Body of pancreas (tissue), 4 donors: Measurements from ENCODE around the gene PASK. TPM values are rescaled to one million over a fixed set of nuclear protein-coding genes. Genes with fewer than 3 reads are reported as not detected.
"Not testable (repeated sequence)": the region's sequence is repeated elsewhere in the genome, so short reads cannot be mapped to it uniquely, and the experiment has no call there.

Source experiments
- ATAC-seq: fragments of 150-250 bp; one replicate; pipeline ENCODE4 v1.9.1; 2016
- DNase-seq, 4 donors: peaks; one replicate each; pipeline ENCODE4 v3.0.0-alpha.2; 2019
- H3K27ac ChIP-seq, 4 donors: fragments of 200-600 bp; sonication (generic); 1 replicate in 3 of 4; 2 replicates in 1 of 4; pipeline versions ENCODE4 v1.5.1 to v1.6.1; 2016 to 2019; ENCODE audit warnings: mild to moderate bottlenecking in 1 of 4, mixed read lengths in 1 of 4, moderate library complexity in 1 of 4
- H3K27me3 ChIP-seq, 2 donors: fragments of 200-600 bp; sonication (generic); one replicate each; pipeline ENCODE4 v1.6.0; 2016; ENCODE audit warnings: mild to moderate bottlenecking in 1 of 2
- H3K36me3 ChIP-seq, 2 donors: fragments of 200-600 bp; sonication (generic); replicated peaks in 1 of 2; 2 replicates each; pipeline ENCODE4 v1.5.1; 2016; ENCODE audit warnings: low read depth in 2 of 2; ENCODE audit not compliant: insufficient read depth in 1 of 2
- H3K4me1 ChIP-seq: fragments of 200-600 bp; sonication (generic); one replicate; pipeline ENCODE4 v1.6.0; 2016
- H3K4me3 ChIP-seq, 2 donors: fragments of 200-600 bp; sonication (generic); 1 replicate in 1 of 2; 2 replicates in 1 of 2; pipeline ENCODE4 v1.5.1; 2016 to 2019
- H3K9me3 ChIP-seq, 3 donors: fragments of 200-600 bp; sonication (generic); 1 replicate in 2 of 3; 2 replicates in 1 of 3; pipeline ENCODE4 v1.5.1; 2016
- POLR2A ChIP-seq, 3 donors: fragments of 450-650 bp; IDR thresholded peaks; one replicate each; pipeline ENCODE4 v1.6.1; 2016; ENCODE audit warnings: antibody characterized with exemption in 3 of 3, mild to moderate bottlenecking in 2 of 3
- WGBS, 2 donors: methylation state at CpG; one replicate each; pipeline ENCODE4 v1.1.5; 2017; 5-methylcytosine and 5-hydroxymethylcytosine counted together
- intact Hi-C: fragments of 100-400 bp; cut with DNase I; formaldehyde crosslinking; loops from one replicate; pipeline ENCODE4 v1.15.1; 2023
- total RNA-seq, 2 donors: library from RNA; depleted of rRNA; stranded (reverse); fragments of >200 nt; gene quantifications; one replicate each; pipeline ENCODE4 v1.1.0, GENCODE V29; 2016
- TF ChIP-seq, protein P1 (sequence below), 7 experiments: fragments of 450-650 bp in 4 of 7; fragments of 200-600 bp in 3 of 7; sonication (generic) in 3 of 7; IDR thresholded peaks; one replicate each; pipeline ENCODE4 v1.5.1; 2016 to 2019; ENCODE audit warnings: antibody characterized with exemption in 7 of 7

Gene PASK
- total RNA-seq = 10 to 100 TPM in 1 of 2 donors, 1 to 10 TPM in 1; 7.5 to 15.8 TPM

DNA sequence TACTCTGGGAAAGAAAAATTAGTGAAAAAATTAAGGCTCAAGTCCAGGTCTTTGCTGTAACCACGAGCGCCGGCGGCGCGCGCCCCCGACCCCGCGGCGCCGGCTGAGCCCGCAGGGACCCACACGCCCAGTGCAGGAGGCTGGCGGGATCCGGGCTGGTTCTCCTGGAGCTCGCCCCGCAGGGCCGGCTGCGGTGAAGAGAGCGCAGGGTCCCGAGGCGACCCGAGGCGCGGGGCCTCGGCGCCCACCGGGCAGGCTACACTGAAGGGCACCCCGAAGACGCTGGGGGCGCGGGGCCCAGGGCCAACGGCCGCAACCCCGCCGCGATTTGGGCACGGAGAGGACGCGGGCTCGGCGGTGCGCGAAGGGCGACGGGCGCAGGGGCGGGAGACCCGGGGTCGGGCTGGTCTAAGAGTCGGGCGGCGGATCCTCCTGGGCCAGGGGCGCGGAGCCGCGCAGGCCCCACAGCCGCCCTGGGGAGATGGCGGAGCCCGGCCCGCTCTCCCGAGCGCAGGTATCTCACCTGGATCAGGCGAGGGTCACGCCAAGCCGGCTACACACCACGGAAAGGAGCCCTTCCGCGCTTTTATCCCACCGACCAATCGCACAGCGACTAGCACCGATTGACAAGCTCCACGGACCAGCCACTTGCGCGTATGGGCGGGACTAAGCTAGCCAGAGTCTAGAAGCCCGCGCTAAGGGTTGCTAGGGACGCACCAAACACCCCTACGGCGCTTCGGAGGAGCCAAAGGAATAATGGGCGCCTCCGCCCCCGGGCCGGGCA, at the start of gene PASK:
PASK (minus strand) TSS at position 582 of the 784 bp plus-strand sequence. CDS start 6,440 bp downstream, outside the sequence.
- intact Hi-C loops = no loop called here
- H3K4me3 ChIP-seq = peak within 1 kb of the TSS; percentile 91 to 100
- peak within 1 kb of the TSS; percentile 3 to 81 (median 62) for H3K27ac ChIP-seq
- 0% methylated on average over 2 to 86 of the region's 88 CpGs for WGBS, 2 donors
- ATAC-seq = peak; percentile 93
- peaks cover 21% of the 10 kb centered on the region for H3K4me1 ChIP-seq
- TF ChIP-seq, protein P1, sequence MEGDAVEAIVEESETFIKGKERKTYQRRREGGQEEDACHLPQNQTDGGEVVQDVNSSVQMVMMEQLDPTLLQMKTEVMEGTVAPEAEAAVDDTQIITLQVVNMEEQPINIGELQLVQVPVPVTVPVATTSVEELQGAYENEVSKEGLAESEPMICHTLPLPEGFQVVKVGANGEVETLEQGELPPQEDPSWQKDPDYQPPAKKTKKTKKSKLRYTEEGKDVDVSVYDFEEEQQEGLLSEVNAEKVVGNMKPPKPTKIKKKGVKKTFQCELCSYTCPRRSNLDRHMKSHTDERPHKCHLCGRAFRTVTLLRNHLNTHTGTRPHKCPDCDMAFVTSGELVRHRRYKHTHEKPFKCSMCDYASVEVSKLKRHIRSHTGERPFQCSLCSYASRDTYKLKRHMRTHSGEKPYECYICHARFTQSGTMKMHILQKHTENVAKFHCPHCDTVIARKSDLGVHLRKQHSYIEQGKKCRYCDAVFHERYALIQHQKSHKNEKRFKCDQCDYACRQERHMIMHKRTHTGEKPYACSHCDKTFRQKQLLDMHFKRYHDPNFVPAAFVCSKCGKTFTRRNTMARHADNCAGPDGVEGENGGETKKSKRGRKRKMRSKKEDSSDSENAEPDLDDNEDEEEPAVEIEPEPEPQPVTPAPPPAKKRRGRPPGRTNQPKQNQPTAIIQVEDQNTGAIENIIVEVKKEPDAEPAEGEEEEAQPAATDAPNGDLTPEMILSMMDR (IDR thresholded peaks at IDR 0.05) = no peak
- TF ChIP-seq POLR2A (IDR thresholded peaks at IDR 0.05) = peak in 2 of 3 donors; percentile 22 to 24
- DNase-seq = peak; percentile 96 to 98 (median 96)
- H3K9me3 ChIP-seq = no peaks in the 10 kb centered on the region
- no peaks in the 10 kb centered on the region for H3K36me3 ChIP-seq
- no peaks in the 10 kb centered on the region for H3K27me3 ChIP-seq

DNA sequence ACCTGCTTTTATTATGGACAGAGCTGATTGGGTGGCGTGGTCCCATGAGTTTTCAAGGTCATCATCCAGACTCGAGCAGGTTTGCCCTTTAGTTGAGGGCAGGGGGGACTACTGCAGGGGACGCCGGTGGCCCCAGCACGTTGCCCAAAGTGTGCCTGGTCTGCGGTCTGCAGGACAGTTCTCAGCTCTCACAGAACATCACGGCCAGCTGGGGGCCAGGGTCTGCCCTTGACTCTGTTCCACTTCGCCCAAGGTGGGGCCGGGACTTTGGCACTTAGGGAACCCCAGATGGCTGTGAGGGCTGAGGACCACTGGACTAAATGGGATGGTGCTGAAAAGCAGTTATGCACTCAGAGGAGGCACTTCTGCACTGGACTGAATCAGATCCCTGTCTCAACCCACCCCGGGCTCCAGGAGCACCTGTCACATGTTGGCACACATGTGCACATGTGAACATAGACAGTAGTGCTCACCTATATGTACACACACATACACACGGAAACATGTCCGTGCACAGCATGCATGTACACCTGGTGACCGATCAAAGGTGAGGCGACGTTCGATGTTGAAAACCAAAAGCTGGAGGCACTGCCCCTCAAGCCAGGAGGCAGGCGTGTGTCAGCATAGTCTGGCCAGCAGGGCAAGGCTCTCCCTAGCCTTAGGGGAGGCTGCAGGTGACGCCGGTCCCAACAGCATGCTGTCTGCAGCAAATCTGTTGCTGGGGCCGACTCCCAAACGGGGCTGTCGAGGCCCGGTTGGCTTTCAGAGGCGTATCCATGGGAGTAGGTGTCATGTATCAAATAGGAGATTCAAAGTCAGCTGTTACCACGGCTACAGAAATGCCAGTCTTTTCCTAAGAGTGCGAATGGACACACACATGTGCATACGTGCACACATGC, 49.4 kb upstream of the PASK start:
- Histone ChIP-seq H3K4me3 (no peak overlapping the region), H3K27ac (no peak overlapping the region), H3K4me1 (no peaks in the 10 kb centered on the region), H3K9me3 (no peaks in the 10 kb centered on the region), H3K36me3 (no peaks in the 10 kb centered on the region), H3K27me3 (no peaks in the 10 kb centered on the region)
- ATAC-seq = no peak
- intact Hi-C loops = no loop called here
- DNase-seq = no peak
- 64 to 73% methylated on average over 17 to 27 of the region's 27 CpGs for WGBS, 2 donors
- TF ChIP-seq, protein P1 (IDR thresholded peaks at IDR 0.05) = no peak
- TF ChIP-seq POLR2A (IDR thresholded peaks at IDR 0.05) = no peak

DNA sequence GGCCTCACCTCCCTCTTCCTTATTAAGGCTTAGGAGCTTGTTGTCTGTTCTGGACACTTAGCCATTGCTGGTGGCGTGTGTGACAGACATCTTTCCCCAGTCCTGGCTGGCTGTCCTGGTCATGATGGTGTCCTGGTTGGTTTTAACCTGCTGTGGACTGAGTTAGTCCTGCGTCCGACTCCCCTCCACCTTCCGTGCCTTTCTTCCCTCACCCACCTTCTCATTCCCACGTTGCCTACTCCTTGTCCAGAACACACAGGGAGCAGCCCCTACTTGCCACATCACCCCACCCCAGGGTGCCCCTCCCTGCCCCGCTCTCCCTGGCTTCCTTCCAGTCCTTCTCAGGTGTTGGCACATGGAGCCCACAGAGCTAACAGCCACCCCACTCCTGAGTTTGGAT, 48.7 kb upstream of the PASK start:
- DNase-seq = no peak
- TF ChIP-seq POLR2A (IDR thresholded peaks at IDR 0.05) = no peak
- TF ChIP-seq, protein P1 (IDR thresholded peaks at IDR 0.05) = no peak
- 78 to 82% methylated on average over 6 of the region's 6 CpGs for WGBS, 2 donors
- Histone ChIP-seq H3K27ac (no peak overlapping the region), H3K4me1 (no peaks in the 10 kb centered on the region), H3K9me3 (no peaks in the 10 kb centered on the region), H3K4me3 (no peak overlapping the region), H3K36me3 (no peaks in the 10 kb centered on the region), H3K27me3 (no peaks in the 10 kb centered on the region)
- intact Hi-C loops = no loop called here
- ATAC-seq = no peak

DNA sequence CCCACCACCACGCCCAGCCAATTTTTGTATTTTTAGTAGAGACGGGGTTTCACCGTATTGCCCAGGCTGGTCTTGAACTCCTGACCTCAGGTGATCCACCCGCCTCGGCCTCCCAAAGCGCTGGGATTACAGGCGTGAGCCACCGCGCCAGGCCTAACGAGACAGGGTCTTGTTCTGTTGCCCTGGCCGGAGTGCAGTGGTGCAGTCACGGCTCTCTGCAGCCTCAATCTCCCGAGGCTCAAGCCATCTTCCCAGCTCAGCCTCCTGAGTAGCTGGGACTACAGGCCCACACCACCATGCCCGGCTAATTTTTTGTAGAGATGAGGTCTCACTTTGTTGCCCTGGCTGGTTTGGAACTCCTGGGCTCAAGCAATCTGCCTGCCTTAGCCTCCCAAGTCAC, 48.0 kb upstream of the PASK start:
- WGBS, 2 donors = 94 to 95% methylated on average over 14 of the region's 14 CpGs
- H3K4me1 ChIP-seq, H3K27me3 ChIP-seq, H3K9me3 ChIP-seq, H3K36me3 ChIP-seq, DNase-seq, intact Hi-C loops, ATAC-seq, H3K27ac ChIP-seq, H3K4me3 ChIP-seq: not testable (repeated sequence)

DNA sequence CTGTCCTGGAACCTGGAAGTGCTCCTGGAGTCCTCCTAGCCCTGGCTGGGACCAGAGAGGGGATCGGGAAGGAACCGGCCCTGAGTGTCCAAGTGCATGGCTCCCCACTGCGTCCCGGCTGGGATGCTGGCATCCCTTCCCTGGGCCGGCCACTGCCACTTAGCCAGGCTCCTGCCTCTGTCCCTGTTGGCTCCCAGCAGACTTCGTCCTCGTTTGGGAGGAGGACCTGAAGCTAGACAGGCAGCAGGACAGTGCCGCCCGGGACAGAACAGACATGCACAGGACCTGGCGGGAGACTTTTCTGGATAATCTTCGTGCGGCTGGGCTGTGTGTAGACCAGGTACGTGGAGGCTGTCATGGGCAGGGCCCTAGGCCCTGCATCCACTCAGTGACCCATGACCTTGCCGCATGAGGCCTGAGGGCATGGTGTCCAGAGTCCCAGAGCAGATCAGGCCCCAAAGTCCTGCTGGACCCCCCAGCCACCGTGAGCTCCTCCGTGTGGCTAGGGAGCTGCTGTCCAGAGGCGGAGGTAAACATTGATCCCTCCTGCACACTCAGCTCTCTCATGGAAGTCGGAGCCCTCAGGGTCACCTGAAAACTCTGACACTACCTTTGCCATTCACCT, 46.3 kb upstream of the PASK start:
- no peaks in the 10 kb centered on the region for H3K36me3 ChIP-seq
- H3K9me3 ChIP-seq = no peaks in the 10 kb centered on the region
- H3K4me1 ChIP-seq = no peaks in the 10 kb centered on the region
- intact Hi-C loops = no loop called here
- 62 to 70% methylated on average over 5 to 12 of the region's 18 CpGs for WGBS, 2 donors
- no peak for ATAC-seq
- no peak for TF ChIP-seq POLR2A (IDR thresholded peaks at IDR 0.05)
- H3K27ac ChIP-seq = no peak overlapping the region
- H3K27me3 ChIP-seq = no peaks in the 10 kb centered on the region
- no peak for DNase-seq
- H3K4me3 ChIP-seq = no peak overlapping the region
